Esophagus muscularis mucosa (tissue), 4 donors: Measurements from ENCODE around the gene PSMA2.

Experiments used
- CTCF ChIP-seq, 3 experiments: fragments of 200-600 bp in 2 of 3; fragments of 450-650 bp in 1 of 3; sonication (generic) in 2 of 3; IDR thresholded peaks; one replicate each; pipeline ENCODE4 v1.5.1; 2017 to 2019; ENCODE audit warnings: antibody characterized with exemption in 3 of 3, mild to moderate bottlenecking in 2 of 3, moderate library complexity in 1 of 3
- EP300 ChIP-seq: sonication (generic); formaldehyde crosslinking; IDR thresholded peaks from one replicate; pipeline ENCODE4 v1.6.1; 2017; ENCODE audit warnings: antibody characterized with exemption
- POLR2A ChIP-seq: fragments of 450-650 bp; IDR thresholded peaks from one replicate; pipeline ENCODE4 v1.6.1; 2017; ENCODE audit warnings: antibody characterized with exemption, moderate library complexity, mild to moderate bottlenecking, low read depth
- POLR2AphosphoS5 ChIP-seq, 2 donors: sonication (generic); formaldehyde crosslinking; IDR thresholded peaks; one replicate each; pipeline ENCODE4 v1.6.1; 2017; ENCODE audit warnings: antibody characterized with exemption in 2 of 2

- TF ChIP-seq CTCF (IDR thresholded peaks at IDR 0.05) (no peak), POLR2A (no peak), POLR2AphosphoS5 (IDR thresholded peaks at IDR 0.05) (no peak), EP300 (no peak)
Observed at GRCh38 chr7:42964293-42964692, 32.3 kb upstream of the PSMA2 start.
